Parathyroid adenoma (tissue), 2 donors: ENCODE results near the gene ANO2.

Experiments
- H2AFZ ChIP-seq: fragments of 300-600 bp; sonication (generic); one replicate; pipeline ENCODE4 v1.7.0; 2017; ENCODE audit warnings: antibody characterized with exemption, mild to moderate bottlenecking
- H3K27ac ChIP-seq: fragments of 300-600 bp; sonication (generic); one replicate; pipeline ENCODE4 v1.7.0; 2017
- H3K27me3 ChIP-seq: fragments of 300-600 bp; sonication (generic); one replicate; pipeline ENCODE4 v1.7.0; 2017; ENCODE audit warnings: low read length; ENCODE audit not compliant: control insufficient read depth, insufficient read depth
- H3K36me3 ChIP-seq: fragments of 300-600 bp; sonication (generic); one replicate; pipeline ENCODE4 v1.7.0; 2017; ENCODE audit warnings: low read length; ENCODE audit not compliant: control insufficient read depth, insufficient read depth
- H3K4me1 ChIP-seq: fragments of 300-600 bp; sonication (generic); one replicate; pipeline ENCODE4 v1.7.0; 2017; ENCODE audit warnings: control low read depth
- H3K4me2 ChIP-seq: fragments of 300-600 bp; sonication (generic); one replicate; pipeline ENCODE4 v1.7.0; 2017; ENCODE audit warnings: low read length
- H3K4me3 ChIP-seq: fragments of 300-600 bp; sonication (generic); one replicate; pipeline ENCODE4 v1.7.0; 2017; ENCODE audit warnings: low read depth, low read length
- H3K79me2 ChIP-seq: fragments of 300-600 bp; sonication (generic); one replicate; pipeline ENCODE4 v1.7.0; 2017; ENCODE audit warnings: control low read depth
- H3K9ac ChIP-seq: fragments of 300-600 bp; sonication (generic); one replicate; pipeline ENCODE4 v1.7.0; 2017; ENCODE audit warnings: mild to moderate bottlenecking
- H3K9me3 ChIP-seq: fragments of 300-600 bp; sonication (generic); one replicate; pipeline ENCODE4 v1.7.0; 2017; ENCODE audit warnings: low read length; ENCODE audit not compliant: control insufficient read depth
- TF ChIP-seq, protein P1 (sequence below): fragments of 300-600 bp; sonication (generic); IDR thresholded peaks from one replicate; pipeline ENCODE4 v1.7.0; 2017; ENCODE audit warnings: antibody characterized with exemption, mild to moderate bottlenecking
- donor health status: primary hyperparathyroidism.

ANO2 gene

GRCh38 chr12:5756338-5756842, 188.7 kb downstream of the ANO2 start:
- TF ChIP-seq, protein P1, sequence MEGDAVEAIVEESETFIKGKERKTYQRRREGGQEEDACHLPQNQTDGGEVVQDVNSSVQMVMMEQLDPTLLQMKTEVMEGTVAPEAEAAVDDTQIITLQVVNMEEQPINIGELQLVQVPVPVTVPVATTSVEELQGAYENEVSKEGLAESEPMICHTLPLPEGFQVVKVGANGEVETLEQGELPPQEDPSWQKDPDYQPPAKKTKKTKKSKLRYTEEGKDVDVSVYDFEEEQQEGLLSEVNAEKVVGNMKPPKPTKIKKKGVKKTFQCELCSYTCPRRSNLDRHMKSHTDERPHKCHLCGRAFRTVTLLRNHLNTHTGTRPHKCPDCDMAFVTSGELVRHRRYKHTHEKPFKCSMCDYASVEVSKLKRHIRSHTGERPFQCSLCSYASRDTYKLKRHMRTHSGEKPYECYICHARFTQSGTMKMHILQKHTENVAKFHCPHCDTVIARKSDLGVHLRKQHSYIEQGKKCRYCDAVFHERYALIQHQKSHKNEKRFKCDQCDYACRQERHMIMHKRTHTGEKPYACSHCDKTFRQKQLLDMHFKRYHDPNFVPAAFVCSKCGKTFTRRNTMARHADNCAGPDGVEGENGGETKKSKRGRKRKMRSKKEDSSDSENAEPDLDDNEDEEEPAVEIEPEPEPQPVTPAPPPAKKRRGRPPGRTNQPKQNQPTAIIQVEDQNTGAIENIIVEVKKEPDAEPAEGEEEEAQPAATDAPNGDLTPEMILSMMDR: no peak
- Histone ChIP-seq H3K27ac (no peak overlapping the region), H3K36me3 (no peaks in the 10 kb centered on the region), H3K9ac (no peak overlapping the region), H3K4me2 (no peak overlapping the region), H2AFZ (no peak overlapping the region), H3K4me1 (no peaks in the 10 kb centered on the region), H3K4me3 (no peak overlapping the region), H3K27me3 (no peaks in the 10 kb centered on the region), H3K9me3 (no peaks in the 10 kb centered on the region), H3K79me2 (no peaks in the 10 kb centered on the region)

- TF ChIP-seq, protein P1: no peak
- no peaks in the 10 kb centered on the region for H3K9me3 ChIP-seq
These were observed 197.0 kb downstream of the ANO2 start for GRCh38 chr12:5748027-5748426.

GRCh38 chr12:5746917-5747316, 198.1 kb downstream of the ANO2 start:
- Histone ChIP-seq H3K4me3 (no peak overlapping the region), H3K79me2 (no peaks in the 10 kb centered on the region), H3K4me1 (no peaks in the 10 kb centered on the region), H3K9ac (no peak overlapping the region), H3K27ac (no peak overlapping the region), H2AFZ (no peak overlapping the region), H3K9me3 (no peaks in the 10 kb centered on the region), H3K36me3 (no peaks in the 10 kb centered on the region), H3K27me3 (no peaks in the 10 kb centered on the region), H3K4me2 (no peak overlapping the region)
- TF ChIP-seq, protein P1: no peak

More at GRCh38 chr12:5748027-5748426, 197.0 kb downstream of the ANO2 start:
- no peaks in the 10 kb centered on the region for H3K36me3 ChIP-seq
- H3K4me2 ChIP-seq: no peak overlapping the region
- H3K27ac ChIP-seq: no peak overlapping the region
- no peaks in the 10 kb centered on the region for H3K27me3 ChIP-seq
- no peak overlapping the region for H2AFZ ChIP-seq
- no peaks in the 10 kb centered on the region for H3K4me1 ChIP-seq
- H3K4me3 ChIP-seq: no peak overlapping the region
- no peaks in the 10 kb centered on the region for H3K79me2 ChIP-seq
- H3K9ac ChIP-seq: no peak overlapping the region

- TF ChIP-seq, protein P1: no peak
- Histone ChIP-seq H3K27ac (no peak overlapping the region), H2AFZ (no peak overlapping the region), H3K9ac (no peak overlapping the region), H3K4me1 (no peaks in the 10 kb centered on the region), H3K4me3 (no peak overlapping the region), H3K9me3 (no peaks in the 10 kb centered on the region), H3K27me3 (no peaks in the 10 kb centered on the region), H3K36me3 (no peaks in the 10 kb centered on the region), H3K4me2 (no peak overlapping the region), H3K79me2 (no peaks in the 10 kb centered on the region)
These were observed 198.8 kb downstream of the ANO2 start for GRCh38 chr12:5746036-5746908.
